SK-N-SH treated with all-trans-retinoic acid at 6 μM for 48 hours (cell line): Measurements from ENCODE around the gene FBXL12.

Experiments
- ATAC-seq: fragments of 200-7000 bp; cut with Tn5 transposase; 3 replicates; pipeline ENCODE4 v1.9.1; 2020; ENCODE audit warnings: mild to moderate bottlenecking, moderate library complexity
- CREB5 ChIP-seq: fragments of 250-450 bp; sonication (Bioruptor Pico); IDR thresholded peaks from 2 replicates; pipeline ENCODE4 v1.5.1; 2020; ENCODE audit warnings: low read depth, mild to moderate bottlenecking, moderate library complexity
- CSDC2 ChIP-seq: fragments of 250-450 bp; sonication (Bioruptor Pico); IDR thresholded peaks from 2 replicates; pipeline ENCODE4 v1.5.0; 2020; ENCODE audit warnings: mild to moderate bottlenecking, moderate library complexity
- CSRNP3 ChIP-seq: fragments of 250-450 bp; sonication (Bioruptor Pico); IDR thresholded peaks from 2 replicates; pipeline ENCODE4 v1.5.1; 2021; ENCODE audit warnings: mild to moderate bottlenecking, moderate library complexity
- GLIS3 ChIP-seq: fragments of 250-450 bp; sonication (Bioruptor Pico); IDR thresholded peaks from 2 replicates; pipeline ENCODE4 v1.5.0; 2020; ENCODE audit warnings: mild to moderate bottlenecking, moderate library complexity
- ISL1 ChIP-seq: fragments of 250-450 bp; sonication (Bioruptor Pico); IDR thresholded peaks from 2 replicates; pipeline ENCODE4 v2.1.2; 2022; ENCODE audit warnings: mild to moderate bottlenecking, moderate library complexity
- PPARA ChIP-seq: fragments of 250-450 bp; sonication (Bioruptor Pico); IDR thresholded peaks from 2 replicates; pipeline ENCODE4 v1.5.0; 2020; ENCODE audit warnings: mild to moderate bottlenecking, borderline replicate concordance
- RARB ChIP-seq: fragments of 250-450 bp; sonication (Bioruptor Pico); IDR thresholded peaks from 2 replicates; pipeline ENCODE4 v1.8.0; 2021; ENCODE audit warnings: mild to moderate bottlenecking, moderate library complexity
- SNAI2 ChIP-seq: fragments of 250-450 bp; sonication (Bioruptor Pico); IDR thresholded peaks from 2 replicates; pipeline ENCODE4 v1.5.0; 2020; ENCODE audit warnings: mild to moderate bottlenecking, moderate library complexity
- TCF4 ChIP-seq: fragments of 250-450 bp; sonication (Bioruptor Pico); IDR thresholded peaks from 2 replicates; pipeline ENCODE4 v1.8.0; 2021; ENCODE audit warnings: mild to moderate bottlenecking, moderate library complexity, borderline replicate concordance
- TOX ChIP-seq: fragments of 250-450 bp; sonication (Bioruptor Pico); IDR thresholded peaks from 2 replicates; pipeline ENCODE4 v1.8.0; 2021; ENCODE audit warnings: mild to moderate bottlenecking, moderate library complexity, borderline replicate concordance
- ZC3H10 ChIP-seq: fragments of 250-450 bp; sonication (Bioruptor Pico); IDR thresholded peaks from 2 replicates; pipeline ENCODE4 v1.5.1; 2021; ENCODE audit warnings: mild to moderate bottlenecking, moderate library complexity
- ZFP3 ChIP-seq: fragments of 250-450 bp; sonication (Bioruptor Pico); IDR thresholded peaks from 2 replicates; pipeline ENCODE4 v1.5.0; 2020; ENCODE audit warnings: mild to moderate bottlenecking, moderate library complexity
- ZFP30 ChIP-seq: fragments of 450-650 bp; formaldehyde crosslinking; IDR thresholded peaks from 2 replicates; pipeline ENCODE4 v1.5.0; 2022; ENCODE audit warnings: mild to moderate bottlenecking, moderate library complexity
- ZNF565 ChIP-seq: fragments of 450-650 bp; formaldehyde crosslinking; conservative IDR thresholded peaks from 2 replicates; pipeline ENCODE4 v1.5.0; 2020; ENCODE audit warnings: low read depth, mild to moderate bottlenecking, moderate library complexity
- ZNF70 ChIP-seq: fragments of 450-650 bp; formaldehyde crosslinking; IDR thresholded peaks from 2 replicates; pipeline ENCODE4 v1.5.0; 2020; ENCODE audit warnings: mild to moderate bottlenecking, moderate library complexity
- ZNF8 ChIP-seq: fragments of 450-650 bp; formaldehyde crosslinking; IDR thresholded peaks from 2 replicates; pipeline ENCODE4 v1.5.0; 2020; ENCODE audit warnings: mild to moderate bottlenecking, moderate library complexity
- TF ChIP-seq, protein P1 (sequence below): fragments of 250-450 bp; sonication (Bioruptor Pico); IDR thresholded peaks from 2 replicates; pipeline ENCODE4 v1.8.0; 2021; ENCODE audit warnings: low read depth, mild to moderate bottlenecking, moderate library complexity, borderline replicate concordance
- TF ChIP-seq, protein P2 (sequence below): fragments of 250-450 bp; sonication (Bioruptor Pico); IDR thresholded peaks from 2 replicates; pipeline ENCODE4 v1.8.0; 2020; ENCODE audit warnings: mild to moderate bottlenecking, moderate library complexity, borderline replicate concordance

FBXL12 gene

DNA sequence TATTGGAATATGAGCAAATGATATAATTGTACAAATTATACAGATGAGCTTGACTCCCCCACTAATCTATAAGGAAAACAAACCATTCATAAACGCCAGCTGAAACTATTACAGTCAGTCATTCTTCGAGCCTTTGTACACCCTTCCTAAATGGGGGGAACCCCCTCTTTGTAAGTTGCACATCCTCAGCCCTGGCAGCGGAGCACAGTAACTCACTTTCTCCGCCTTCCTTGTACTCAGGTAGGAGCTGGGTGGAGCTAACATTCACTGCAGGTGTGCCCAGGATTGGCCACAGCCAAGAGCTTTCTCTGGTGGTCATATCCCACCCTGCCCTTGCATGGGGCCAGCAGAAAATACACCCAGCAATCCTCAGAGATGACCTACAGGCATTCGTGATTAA is 44.9 kb upstream of the FBXL12 start:
- ATAC-seq = no peak
- TF ChIP-seq, protein P1, sequence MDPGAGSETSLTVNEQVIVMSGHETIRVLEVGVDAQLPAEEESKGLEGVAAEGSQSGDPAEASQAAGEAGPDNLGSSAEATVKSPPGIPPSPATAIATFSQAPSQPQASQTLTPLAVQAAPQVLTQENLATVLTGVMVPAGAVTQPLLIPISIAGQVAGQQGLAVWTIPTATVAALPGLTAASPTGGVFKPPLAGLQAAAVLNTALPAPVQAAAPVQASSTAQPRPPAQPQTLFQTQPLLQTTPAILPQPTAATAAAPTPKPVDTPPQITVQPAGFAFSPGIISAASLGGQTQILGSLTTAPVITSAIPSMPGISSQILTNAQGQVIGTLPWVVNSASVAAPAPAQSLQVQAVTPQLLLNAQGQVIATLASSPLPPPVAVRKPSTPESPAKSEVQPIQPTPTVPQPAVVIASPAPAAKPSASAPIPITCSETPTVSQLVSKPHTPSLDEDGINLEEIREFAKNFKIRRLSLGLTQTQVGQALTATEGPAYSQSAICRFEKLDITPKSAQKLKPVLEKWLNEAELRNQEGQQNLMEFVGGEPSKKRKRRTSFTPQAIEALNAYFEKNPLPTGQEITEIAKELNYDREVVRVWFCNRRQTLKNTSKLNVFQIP (CRISPR knock-in tag) = no peak
- TF ChIP-seq ZFP3 (no peak), ISL1 (CRISPR knock-in tag) (no peak), CSRNP3 (CRISPR knock-in tag) (no peak)

- no peak for TF ChIP-seq RARB (CRISPR knock-in tag)
- TF ChIP-seq ZNF565 (CRISPR knock-in tag) = no peak
- no peak for TF ChIP-seq TCF4 (CRISPR knock-in tag)
- TF ChIP-seq CSDC2 (CRISPR knock-in tag) = no peak
- TF ChIP-seq ZNF70 (CRISPR knock-in tag) = no peak
- TF ChIP-seq PPARA (CRISPR knock-in tag) = no peak
- TF ChIP-seq, protein P2, sequence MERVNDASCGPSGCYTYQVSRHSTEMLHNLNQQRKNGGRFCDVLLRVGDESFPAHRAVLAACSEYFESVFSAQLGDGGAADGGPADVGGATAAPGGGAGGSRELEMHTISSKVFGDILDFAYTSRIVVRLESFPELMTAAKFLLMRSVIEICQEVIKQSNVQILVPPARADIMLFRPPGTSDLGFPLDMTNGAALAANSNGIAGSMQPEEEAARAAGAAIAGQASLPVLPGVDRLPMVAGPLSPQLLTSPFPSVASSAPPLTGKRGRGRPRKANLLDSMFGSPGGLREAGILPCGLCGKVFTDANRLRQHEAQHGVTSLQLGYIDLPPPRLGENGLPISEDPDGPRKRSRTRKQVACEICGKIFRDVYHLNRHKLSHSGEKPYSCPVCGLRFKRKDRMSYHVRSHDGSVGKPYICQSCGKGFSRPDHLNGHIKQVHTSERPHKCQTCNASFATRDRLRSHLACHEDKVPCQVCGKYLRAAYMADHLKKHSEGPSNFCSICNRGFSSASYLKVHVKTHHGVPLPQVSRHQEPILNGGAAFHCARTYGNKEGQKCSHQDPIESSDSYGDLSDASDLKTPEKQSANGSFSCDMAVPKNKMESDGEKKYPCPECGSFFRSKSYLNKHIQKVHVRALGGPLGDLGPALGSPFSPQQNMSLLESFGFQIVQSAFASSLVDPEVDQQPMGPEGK (CRISPR knock-in tag) = no peak
- no peak for TF ChIP-seq GLIS3 (CRISPR knock-in tag)
- no peak for TF ChIP-seq ZNF8 (CRISPR knock-in tag)
- ATAC-seq = no peak
Measured at GRCh38 chr19:9862938-9863337, 44.1 kb upstream of the FBXL12 start.

- TF ChIP-seq TOX = no peak
- TF ChIP-seq PPARA (CRISPR knock-in tag) = no peak
- TF ChIP-seq TCF4 (CRISPR knock-in tag) = no peak
- no peak for TF ChIP-seq ZNF8 (CRISPR knock-in tag)
- no peak for TF ChIP-seq SNAI2 (CRISPR knock-in tag)
- TF ChIP-seq, protein P1 (CRISPR knock-in tag) = no peak
- TF ChIP-seq, protein P2 (CRISPR knock-in tag) = no peak
- TF ChIP-seq, all 23 proteins: peak for 0
Measured at GRCh38 chr19:9861503-9861902, 42.6 kb upstream of the FBXL12 start.

GRCh38 chr19:9860407-9860806 is 41.5 kb upstream of the FBXL12 start:
- no peak for ATAC-seq
- no peak for TF ChIP-seq CSDC2 (CRISPR knock-in tag)
- no peak for TF ChIP-seq TOX
- TF ChIP-seq ZNF70 (CRISPR knock-in tag) = no peak
- TF ChIP-seq SNAI2 (CRISPR knock-in tag) = no peak
- no peak for TF ChIP-seq ZFP30
- no peak for TF ChIP-seq ISL1 (CRISPR knock-in tag)
- no peak for TF ChIP-seq ZNF8 (CRISPR knock-in tag)
- TF ChIP-seq CREB5 (CRISPR knock-in tag) = no peak
- no peak for TF ChIP-seq ZC3H10 (CRISPR knock-in tag)

More at GRCh38 chr19:9861503-9861902, 42.6 kb upstream of the FBXL12 start:
- ATAC-seq = no peak
